HG03571 (cell line): ENCODE data around the gene RTL10.

ENCODE experiments used
- ATAC-seq: cut with Tn5 transposase; IDR thresholded peaks from one replicate; pipeline ENCODE4 v1.9.1; 2021; ENCODE audit not compliant: unreplicated experiment

RTL10 gene

GRCh38 chr22:19824926-19825339, 29.7 kb downstream of the RTL10 start:
- no peak for ATAC-seq

- ATAC-seq: no peak
Observed at GRCh38 chr22:19824212-19824925, 30.3 kb downstream of the RTL10 start.

- no peak for ATAC-seq
Observed at GRCh38 chr22:19823902-19824211, 30.8 kb downstream of the RTL10 start.

- no peak for ATAC-seq
Observed at GRCh38 chr22:19823191-19823901, 31.3 kb downstream of the RTL10 start.

GRCh38 chr22:19822301-19823117, 32.2 kb downstream of the RTL10 start:
- no peak for ATAC-seq

GRCh38 chr22:19821523-19822300, 33.0 kb downstream of the RTL10 start:
- ATAC-seq: no peak

- ATAC-seq: no peak
Observed at GRCh38 chr22:19820880-19821522, 33.7 kb downstream of the RTL10 start.

- no peak for ATAC-seq
Observed at GRCh38 chr22:19819911-19820879, 34.5 kb downstream of the RTL10 start.

- ATAC-seq: no peak
Observed at GRCh38 chr22:19819208-19819910, 35.3 kb downstream of the RTL10 start.

GRCh38 chr22:19818324-19819207, 36.1 kb downstream of the RTL10 start:
- no peak for ATAC-seq

- no peak for ATAC-seq
Observed at GRCh38 chr22:19816372-19817119, 38.1 kb downstream of the RTL10 start.

- no peak for ATAC-seq
Observed at GRCh38 chr22:19815823-19816290, 38.8 kb downstream of the RTL10 start.

GRCh38 chr22:19815093-19815822, 39.4 kb downstream of the RTL10 start:
- no peak for ATAC-seq

- ATAC-seq: no peak
Observed at GRCh38 chr22:19814428-19814827, 40.2 kb downstream of the RTL10 start.

- ATAC-seq: no peak
Observed at GRCh38 chr22:19812910-19813309, 41.8 kb downstream of the RTL10 start.
